Measurements from ENCODE around the gene CDCP1.

Gene CDCP1

DNA sequence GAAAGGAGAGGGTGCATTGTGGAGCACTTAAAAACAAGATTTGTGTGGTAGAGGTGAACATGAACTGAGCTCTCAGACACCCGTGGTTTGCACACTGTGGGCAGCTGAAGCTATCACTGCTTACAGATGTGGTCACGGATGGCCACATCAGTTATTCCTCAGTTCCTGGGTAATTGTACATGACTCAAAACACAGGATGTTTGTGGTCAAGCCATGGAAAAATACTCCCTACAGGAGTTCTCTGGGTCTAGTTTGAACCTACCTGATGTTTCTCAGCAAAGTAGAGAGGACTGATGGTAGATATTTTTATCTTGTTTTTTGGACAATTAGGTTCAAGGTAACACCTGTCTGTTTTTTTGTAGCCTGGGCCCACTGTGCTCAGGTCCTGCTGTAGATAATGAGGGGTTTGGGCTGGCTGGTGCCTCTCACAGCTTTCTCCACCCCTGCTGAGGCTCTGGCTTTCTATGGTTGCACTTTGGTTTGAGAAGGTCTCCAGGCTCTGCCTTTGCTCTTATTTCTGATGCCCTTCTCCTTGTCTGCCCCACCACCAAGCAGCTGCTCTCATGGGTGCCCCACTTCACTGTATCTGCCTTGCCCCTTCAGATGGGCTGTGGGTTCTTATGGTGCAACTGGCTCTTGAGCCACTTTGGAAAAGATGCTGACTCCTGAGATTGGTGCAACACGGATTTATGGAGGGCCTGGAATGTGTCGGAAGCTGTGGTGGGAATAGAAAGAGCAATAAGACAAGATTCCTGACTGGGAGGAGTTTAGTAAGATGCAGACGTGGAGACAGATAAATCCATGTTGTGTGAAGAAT, 40.1 kb downstream of the CDCP1 start:
- 70% methylated on average over 5 of the region's 5 CpGs for WGBS (ENCODE audit: insufficient coverage)
- peaks cover 14 to 56% (median 38%) of the 10 kb centered on the region in 4 experiments for H3K4me1 ChIP-seq (ENCODE audit: control extremely low read depth in 1 of 4, control insufficient read depth in 4 of 4, insufficient read depth in 4 of 4, low read length in 3 of 4)
- H3K36me3 ChIP-seq (ENCODE audit: control insufficient read depth in 4 of 4, insufficient read depth in 4 of 4, low read length in 3 of 4) = peaks cover 0 to 35% (median 12%) of the 10 kb centered on the region in 4 experiments
- DNase-seq = peak; percentile 25 to 46 (median 36)
- no peak overlapping the region for H3K4me3 ChIP-seq (ENCODE audit: control insufficient read depth in 1 of 7, extremely low read depth in 1 of 7, insufficient read depth in 4 of 7, low read depth in 2 of 7, low read length in 6 of 7)
- peaks cover 0 to 6% (median 0%) of the 10 kb centered on the region in 5 experiments for H3K9me3 ChIP-seq (ENCODE audit: control extremely low read depth in 1 of 5, control insufficient read depth in 4 of 5, insufficient read depth in 2 of 5, low read depth in 1 of 5, low read length in 4 of 5)
- no peaks in the 10 kb centered on the region for H3K27me3 ChIP-seq (replicated peaks in 2 of 5; ENCODE audit: control insufficient read depth in 4 of 5, insufficient read depth in 5 of 5, low read length in 4 of 5)
- ChIA-PET POLR2A (no interaction called here), CTCF (interaction anchor here (0.7 kb wide), 1 partner anchor 43 kb away, joined by 3 read pairs; no protein-coding TSS in a partner anchor)
- H3K27ac ChIP-seq (ENCODE audit: insufficient read depth in 1 of 2, low read depth in 1 of 2, low read length in 2 of 2, poor library complexity in 1 of 2, severe bottlenecking in 2 of 2) = no peak overlapping the region

DNA sequence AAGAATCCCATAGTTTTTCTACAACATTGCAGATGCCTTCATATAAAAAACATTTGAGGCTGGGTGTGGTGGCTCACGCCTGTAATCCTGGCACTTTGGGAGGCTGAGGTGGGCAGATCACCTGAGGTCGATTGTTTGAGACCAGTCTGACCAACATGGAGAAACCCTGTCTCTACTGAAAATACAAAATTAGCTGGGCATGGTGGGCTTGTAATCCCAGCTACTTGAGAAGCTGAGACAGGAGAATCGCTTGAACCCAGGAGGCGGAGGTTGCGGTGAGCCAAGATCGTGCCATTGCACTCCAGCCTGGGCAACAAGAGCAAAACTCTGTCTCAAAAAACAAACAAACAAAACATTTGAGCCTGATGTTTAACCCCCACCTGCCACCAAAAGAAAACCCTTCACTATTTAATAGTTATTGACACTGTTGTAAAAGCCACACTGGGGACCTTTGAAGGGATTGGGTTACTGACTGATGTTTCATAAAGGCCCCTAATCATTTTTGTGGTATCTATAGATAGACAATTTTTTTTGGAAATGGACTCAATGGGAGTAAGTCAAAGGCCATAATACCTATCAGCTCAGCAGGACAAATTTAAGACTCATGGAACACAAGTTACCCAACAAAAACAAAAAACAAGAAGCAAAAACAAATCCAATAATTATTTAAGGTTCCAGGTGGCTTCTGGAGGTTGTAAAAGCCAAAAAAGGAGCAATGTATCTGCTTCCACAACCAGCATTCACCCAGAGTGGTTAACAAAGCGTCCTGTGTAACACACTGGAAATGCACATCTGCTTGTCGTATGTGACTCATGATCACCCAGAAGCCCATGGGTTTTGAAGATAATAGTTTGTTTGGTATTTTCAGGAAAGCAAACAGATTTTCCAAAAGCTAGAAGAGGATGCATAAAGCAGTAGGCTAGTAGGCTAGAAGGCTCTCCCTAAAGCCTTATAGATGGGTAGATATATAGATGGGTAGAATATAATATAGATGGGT, 41.2 kb downstream of the CDCP1 start:
- DNase-seq = peak in 1 of 3 donors; percentile 33
- H3K4me3 ChIP-seq (ENCODE audit: control insufficient read depth in 1 of 7, extremely low read depth in 1 of 7, insufficient read depth in 4 of 7, low read depth in 2 of 7, low read length in 6 of 7) = no peak overlapping the region
- H3K9me3 ChIP-seq (ENCODE audit: control extremely low read depth in 1 of 5, control insufficient read depth in 4 of 5, insufficient read depth in 2 of 5, low read depth in 1 of 5, low read length in 4 of 5) = peaks cover 0 to 6% (median 0%) of the 10 kb centered on the region in 5 experiments
- CTCF ChIA-PET = interaction anchor here (1.8 kb wide), 1 partner anchor 48 kb away, joined by 4 read pairs; no protein-coding TSS in a partner anchor
- peaks cover 14 to 48% (median 29%) of the 10 kb centered on the region in 4 experiments for H3K4me1 ChIP-seq (ENCODE audit: control extremely low read depth in 1 of 4, control insufficient read depth in 4 of 4, insufficient read depth in 4 of 4, low read length in 3 of 4)
- H3K27me3 ChIP-seq (replicated peaks in 2 of 5; ENCODE audit: control insufficient read depth in 4 of 5, insufficient read depth in 5 of 5, low read length in 4 of 5) = no peaks in the 10 kb centered on the region
- POLR2A ChIA-PET = no interaction called here
- peak overlapping the region in 1 of 2 experiments; percentile 28 for H3K27ac ChIP-seq (ENCODE audit: insufficient read depth in 1 of 2, low read depth in 1 of 2, low read length in 2 of 2, poor library complexity in 1 of 2, severe bottlenecking in 2 of 2)
- peaks cover 0 to 45% (median 12%) of the 10 kb centered on the region in 4 experiments for H3K36me3 ChIP-seq (ENCODE audit: control insufficient read depth in 4 of 4, insufficient read depth in 4 of 4, low read length in 3 of 4)
- 100% methylated on average over 4 of the region's 8 CpGs for WGBS (ENCODE audit: insufficient coverage)

DNA sequence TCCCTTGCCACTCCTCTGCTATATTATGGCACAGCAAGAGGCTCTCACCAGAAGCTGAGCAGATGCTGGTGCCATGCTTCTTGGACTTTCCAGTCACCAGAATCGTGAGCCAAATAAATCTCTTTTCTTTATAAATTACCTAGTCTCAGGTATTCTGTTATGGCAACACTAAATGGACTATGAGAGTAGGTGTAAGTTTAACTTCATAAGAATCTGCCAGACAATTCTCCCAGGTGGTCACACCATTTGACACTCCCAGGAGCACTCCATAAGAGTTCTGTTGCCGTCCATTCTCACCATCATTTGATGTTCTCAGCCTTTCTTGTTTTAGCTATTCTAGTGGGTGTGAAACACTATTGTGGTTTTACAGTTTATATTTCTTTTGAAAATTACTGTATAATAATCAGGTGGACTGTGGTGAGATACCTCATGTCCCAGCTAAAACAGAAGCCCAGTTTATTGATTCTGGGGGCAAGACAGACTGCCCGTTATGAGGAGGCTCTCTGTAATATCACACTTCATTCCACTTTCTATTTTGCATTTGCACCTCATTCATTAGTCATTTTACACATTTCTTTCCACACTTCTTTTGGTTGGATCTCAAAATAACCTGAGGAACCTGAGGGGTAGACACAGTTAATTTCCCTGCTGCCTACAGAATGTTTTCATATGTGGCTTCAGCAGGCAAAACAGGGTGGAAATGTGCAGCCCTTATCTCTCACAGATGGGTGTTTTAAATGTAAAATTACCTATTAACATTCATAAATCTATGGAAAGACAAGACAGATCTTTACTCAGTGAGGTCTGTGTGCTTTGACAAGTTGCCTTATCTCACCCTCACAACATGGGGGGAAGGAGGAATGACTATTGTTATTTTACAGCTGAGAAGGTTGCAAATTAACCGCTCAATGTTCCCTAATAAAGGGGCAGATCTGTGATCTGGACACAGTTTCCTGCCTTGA, 42.1 kb downstream of the CDCP1 start:
- POLR2A ChIA-PET = no interaction called here
- peak in 1 of 3 donors; percentile 40 for DNase-seq
- Histone ChIP-seq H3K27me3 (replicated peaks in 2 of 5; ENCODE audit: control insufficient read depth in 4 of 5, insufficient read depth in 5 of 5, low read length in 4 of 5) (no peaks in the 10 kb centered on the region), H3K4me3 (ENCODE audit: control insufficient read depth in 1 of 7, extremely low read depth in 1 of 7, insufficient read depth in 4 of 7, low read depth in 2 of 7, low read length in 6 of 7) (no peak overlapping the region), H3K4me1 (ENCODE audit: control extremely low read depth in 1 of 4, control insufficient read depth in 4 of 4, insufficient read depth in 4 of 4, low read length in 3 of 4) (peaks cover 5 to 39% (median 20%) of the 10 kb centered on the region in 4 experiments), H3K9me3 (ENCODE audit: control extremely low read depth in 1 of 5, control insufficient read depth in 4 of 5, insufficient read depth in 2 of 5, low read depth in 1 of 5, low read length in 4 of 5) (peaks cover 0 to 6% (median 0%) of the 10 kb centered on the region in 5 experiments), H3K36me3 (ENCODE audit: control insufficient read depth in 4 of 4, insufficient read depth in 4 of 4, low read length in 3 of 4) (peaks cover 0 to 46% (median 10%) of the 10 kb centered on the region in 4 experiments), H3K27ac (ENCODE audit: insufficient read depth in 1 of 2, low read depth in 1 of 2, low read length in 2 of 2, poor library complexity in 1 of 2, severe bottlenecking in 2 of 2) (peak overlapping the region in 1 of 2 experiments; percentile 28)
- CTCF ChIA-PET = interaction anchor here (1.1 to 1.8 kb wide), 2 partner anchors 9 to 47 kb away, joined by 3 to 4 read pairs; no protein-coding TSS in a partner anchor
- WGBS (ENCODE audit: insufficient coverage) = 100% methylated on average over 1 of the region's 4 CpGs

DNA sequence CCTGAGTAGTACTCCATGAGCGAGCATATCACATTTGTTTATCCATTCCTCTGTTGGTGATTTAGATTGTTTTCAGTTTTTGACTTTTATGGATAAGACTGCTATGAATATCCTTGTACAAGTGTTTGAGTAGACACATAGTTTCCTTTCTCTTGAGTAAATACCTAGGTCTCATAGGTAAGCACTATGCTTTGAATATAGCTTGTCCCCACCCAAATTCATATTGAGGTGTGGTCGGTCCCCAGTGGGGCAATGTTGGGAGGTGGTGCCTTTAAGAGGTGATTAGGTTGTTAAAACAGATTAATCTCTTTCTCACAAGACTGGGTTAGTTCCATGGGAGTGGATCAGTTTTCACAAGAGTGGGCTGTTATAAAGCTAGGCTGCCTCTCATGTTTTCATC, 42.8 kb downstream of the CDCP1 start:
- ChIA-PET POLR2A (no interaction called here), CTCF (interaction anchor here (1.1 to 1.8 kb wide), 2 partner anchors 10 to 46 kb away, joined by 3 to 4 read pairs; no protein-coding TSS in a partner anchor)
- Histone ChIP-seq H3K9me3 (ENCODE audit: control extremely low read depth in 1 of 5, control insufficient read depth in 4 of 5, insufficient read depth in 2 of 5, low read depth in 1 of 5, low read length in 4 of 5) (peaks cover 0 to 6% (median 0%) of the 10 kb centered on the region in 5 experiments), H3K27ac (ENCODE audit: insufficient read depth in 1 of 2, low read depth in 1 of 2, low read length in 2 of 2, poor library complexity in 1 of 2, severe bottlenecking in 2 of 2) (no peak overlapping the region), H3K27me3 (replicated peaks in 2 of 5; ENCODE audit: control insufficient read depth in 4 of 5, insufficient read depth in 5 of 5, low read length in 4 of 5) (no peaks in the 10 kb centered on the region), H3K36me3 (ENCODE audit: control insufficient read depth in 4 of 4, insufficient read depth in 4 of 4, low read length in 3 of 4) (peaks cover 0 to 46% (median 10%) of the 10 kb centered on the region in 4 experiments), H3K4me3 (ENCODE audit: control insufficient read depth in 1 of 7, extremely low read depth in 1 of 7, insufficient read depth in 4 of 7, low read depth in 2 of 7, low read length in 6 of 7) (no peak overlapping the region), H3K4me1 (ENCODE audit: control extremely low read depth in 1 of 4, control insufficient read depth in 4 of 4, insufficient read depth in 4 of 4, low read length in 3 of 4) (peaks cover 5 to 36% (median 19%) of the 10 kb centered on the region in 4 experiments)
- 100% methylated on average over 1 of the region's 2 CpGs for WGBS (ENCODE audit: insufficient coverage)
- no peak for DNase-seq

DNA sequence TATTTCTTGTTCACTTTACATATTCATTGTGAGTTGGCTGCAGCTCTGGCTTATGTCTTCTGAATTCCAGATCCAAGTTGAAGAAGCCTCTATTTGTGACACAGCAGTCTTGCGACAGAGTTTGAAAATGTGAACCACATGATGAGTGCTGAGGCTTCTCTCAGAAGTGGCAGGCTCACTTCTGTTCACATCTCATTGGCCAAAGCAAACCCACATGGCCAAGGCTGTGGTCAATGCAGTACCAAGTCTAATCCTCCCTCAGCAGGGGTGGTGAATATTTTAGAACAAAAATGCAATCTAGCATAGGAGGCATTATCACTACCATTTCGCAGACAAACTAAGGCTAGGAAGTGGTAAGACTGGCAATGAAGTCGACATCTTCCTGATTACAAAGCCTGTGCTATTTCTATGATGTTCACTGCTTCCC, 45.2 kb downstream of the CDCP1 start:
- POLR2A ChIA-PET = no interaction called here
- H3K9me3 ChIP-seq (ENCODE audit: control extremely low read depth in 1 of 5, control insufficient read depth in 4 of 5, insufficient read depth in 2 of 5, low read depth in 1 of 5, low read length in 4 of 5) = peaks cover 0 to 6% (median 0%) of the 10 kb centered on the region in 5 experiments
- CTCF ChIA-PET = interaction anchor here (0.7 kb wide), 1 partner anchor 13 kb away, joined by 4 read pairs; no protein-coding TSS in a partner anchor
- no peak overlapping the region for H3K4me3 ChIP-seq (ENCODE audit: control insufficient read depth in 1 of 7, extremely low read depth in 1 of 7, insufficient read depth in 4 of 7, low read depth in 2 of 7, low read length in 6 of 7)
- DNase-seq = no peak
- peaks cover 0 to 34% (median 6%) of the 10 kb centered on the region in 4 experiments for H3K36me3 ChIP-seq (ENCODE audit: control insufficient read depth in 4 of 4, insufficient read depth in 4 of 4, low read length in 3 of 4)
- peaks cover 5 to 27% (median 10%) of the 10 kb centered on the region in 4 experiments for H3K4me1 ChIP-seq (ENCODE audit: control extremely low read depth in 1 of 4, control insufficient read depth in 4 of 4, insufficient read depth in 4 of 4, low read length in 3 of 4)
- WGBS (ENCODE audit: insufficient coverage) = 100% methylated on average over 3 of the region's 3 CpGs
- no peak overlapping the region for H3K27ac ChIP-seq (ENCODE audit: insufficient read depth in 1 of 2, low read depth in 1 of 2, low read length in 2 of 2, poor library complexity in 1 of 2, severe bottlenecking in 2 of 2)
- H3K27me3 ChIP-seq (replicated peaks in 2 of 5; ENCODE audit: control insufficient read depth in 4 of 5, insufficient read depth in 5 of 5, low read length in 4 of 5) = no peaks in the 10 kb centered on the region

DNA sequence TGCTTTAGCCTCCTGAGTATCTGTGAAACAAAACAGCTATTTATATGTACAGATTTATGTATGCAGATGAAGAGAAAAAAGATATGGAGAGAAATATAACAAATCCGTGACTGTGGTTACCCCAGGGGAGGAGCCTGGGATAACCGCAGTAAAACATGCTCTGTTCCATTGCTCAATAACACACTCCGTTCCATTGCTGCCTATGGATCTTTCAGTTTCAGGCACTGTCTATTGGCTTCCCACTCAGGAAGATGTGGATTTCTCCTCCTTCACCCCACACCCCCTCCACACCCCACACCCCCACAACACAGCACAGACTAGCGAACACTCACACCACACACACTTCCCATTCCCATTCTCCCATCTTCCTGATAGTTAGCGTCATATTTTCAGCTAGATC, 47.9 kb downstream of the CDCP1 start:
- WGBS (ENCODE audit: insufficient coverage) = 96% methylated on average over 3 of the region's 5 CpGs
- H3K4me1 ChIP-seq (ENCODE audit: control extremely low read depth in 1 of 4, control insufficient read depth in 4 of 4, insufficient read depth in 4 of 4, low read length in 3 of 4) = peaks cover 0 to 19% (median 4%) of the 10 kb centered on the region in 4 experiments
- H3K9me3 ChIP-seq (ENCODE audit: control extremely low read depth in 1 of 5, control insufficient read depth in 4 of 5, insufficient read depth in 2 of 5, low read depth in 1 of 5, low read length in 4 of 5) = peaks cover 0 to 1% (median 0%) of the 10 kb centered on the region in 5 experiments
- no peaks in the 10 kb centered on the region for H3K27me3 ChIP-seq (replicated peaks in 2 of 5; ENCODE audit: control insufficient read depth in 4 of 5, insufficient read depth in 5 of 5, low read length in 4 of 5)
- H3K36me3 ChIP-seq (ENCODE audit: control insufficient read depth in 4 of 4, insufficient read depth in 4 of 4, low read length in 3 of 4) = peaks cover 0 to 41% (median 7%) of the 10 kb centered on the region in 4 experiments
- CTCF ChIA-PET = interaction anchor here (1.0 kb wide), 1 partner anchor 10 kb away, joined by 3 read pairs; no protein-coding TSS in a partner anchor
- no peak overlapping the region for H3K27ac ChIP-seq (ENCODE audit: insufficient read depth in 1 of 2, low read depth in 1 of 2, low read length in 2 of 2, poor library complexity in 1 of 2, severe bottlenecking in 2 of 2)
- DNase-seq = no peak
- H3K4me3 ChIP-seq (ENCODE audit: control insufficient read depth in 1 of 7, extremely low read depth in 1 of 7, insufficient read depth in 4 of 7, low read depth in 2 of 7, low read length in 6 of 7) = no peak overlapping the region
- POLR2A ChIA-PET = no interaction called here
